HG03139 (cell line): ENCODE data around the gene CRTC1.

Experiments
- ATAC-seq: cut with Tn5 transposase; IDR thresholded peaks from one replicate; pipeline ENCODE4 v1.9.1; 2021; ENCODE audit not compliant: unreplicated experiment

The CRTC1 gene

DNA sequence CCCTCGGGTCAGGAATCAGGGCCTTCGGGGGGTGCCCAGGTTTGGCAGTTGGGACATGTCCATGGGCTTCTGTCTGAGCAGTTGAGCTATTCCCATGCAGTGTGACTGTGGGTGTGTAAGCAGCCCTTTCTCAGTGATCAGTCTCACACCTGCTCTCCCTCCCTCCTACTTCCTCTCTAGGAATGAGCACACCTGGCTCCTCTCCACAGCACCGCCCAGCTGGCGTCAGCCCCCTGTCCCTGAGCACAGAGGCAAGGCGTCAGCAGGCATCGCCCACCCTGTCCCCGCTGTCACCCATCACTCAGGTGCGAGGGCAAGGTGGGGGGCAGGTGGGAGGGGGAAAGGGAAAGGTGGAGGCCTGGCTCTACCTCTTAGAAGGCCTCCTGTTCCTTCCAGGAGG is 81.7 kb downstream of the CRTC1 start:
- ATAC-seq = no peak

- no peak for ATAC-seq
Measured at GRCh38 chr19:18768046-18768771, 84.7 kb downstream of the CRTC1 start.

- ATAC-seq = no peak
Measured at GRCh38 chr19:18768997-18769891, 85.8 kb downstream of the CRTC1 start.

- ATAC-seq = no peak
Measured at GRCh38 chr19:18769989-18770528, 86.6 kb downstream of the CRTC1 start.

GRCh38 chr19:18770663-18771327 is 87.3 kb downstream of the CRTC1 start:
- no peak for ATAC-seq

DNA sequence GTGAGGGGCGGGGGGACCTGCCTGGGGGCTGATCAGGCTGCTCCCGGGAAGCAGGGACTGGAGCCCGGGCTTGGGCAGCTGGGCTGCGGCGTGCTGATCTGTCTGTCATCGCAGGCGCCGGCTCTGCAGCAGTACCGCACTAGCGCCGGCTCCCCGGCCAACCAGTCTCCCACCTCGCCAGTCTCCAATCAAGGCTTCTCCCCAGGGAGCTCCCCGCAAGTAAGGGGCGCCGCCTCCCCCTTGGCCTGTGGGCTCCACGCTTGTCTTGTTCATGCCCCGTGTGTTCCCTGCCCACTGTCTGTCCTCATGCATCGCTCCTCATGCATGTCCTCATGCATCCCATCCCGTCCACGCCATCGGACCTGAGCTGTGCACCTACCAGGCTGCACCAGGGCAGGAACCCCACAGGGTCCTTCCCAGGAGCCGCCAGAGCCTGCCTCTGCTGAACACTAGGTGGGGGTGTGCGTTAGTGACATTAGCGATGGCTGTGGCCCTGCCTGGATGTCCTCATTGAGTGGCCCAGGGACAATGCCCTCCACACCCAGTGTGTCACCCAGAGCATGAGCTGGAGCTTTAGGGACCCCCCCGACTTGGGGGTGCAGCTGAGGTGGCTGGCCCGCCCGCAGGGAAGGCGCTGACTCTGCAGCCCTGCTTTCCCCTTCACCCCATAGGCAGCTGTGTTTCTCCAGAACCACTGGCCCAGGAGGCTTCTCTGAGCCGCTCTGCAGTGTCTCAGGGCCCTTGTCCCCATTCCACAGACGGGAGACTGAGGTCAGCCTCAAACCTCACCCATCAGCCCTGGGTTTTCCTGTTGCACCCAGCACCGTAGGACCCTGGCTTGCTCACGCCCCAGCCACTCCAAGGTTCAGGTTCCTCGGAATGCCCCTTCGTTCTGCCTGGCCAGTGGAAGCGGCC is 88.1 kb downstream of the CRTC1 start:
- ATAC-seq = no peak

DNA sequence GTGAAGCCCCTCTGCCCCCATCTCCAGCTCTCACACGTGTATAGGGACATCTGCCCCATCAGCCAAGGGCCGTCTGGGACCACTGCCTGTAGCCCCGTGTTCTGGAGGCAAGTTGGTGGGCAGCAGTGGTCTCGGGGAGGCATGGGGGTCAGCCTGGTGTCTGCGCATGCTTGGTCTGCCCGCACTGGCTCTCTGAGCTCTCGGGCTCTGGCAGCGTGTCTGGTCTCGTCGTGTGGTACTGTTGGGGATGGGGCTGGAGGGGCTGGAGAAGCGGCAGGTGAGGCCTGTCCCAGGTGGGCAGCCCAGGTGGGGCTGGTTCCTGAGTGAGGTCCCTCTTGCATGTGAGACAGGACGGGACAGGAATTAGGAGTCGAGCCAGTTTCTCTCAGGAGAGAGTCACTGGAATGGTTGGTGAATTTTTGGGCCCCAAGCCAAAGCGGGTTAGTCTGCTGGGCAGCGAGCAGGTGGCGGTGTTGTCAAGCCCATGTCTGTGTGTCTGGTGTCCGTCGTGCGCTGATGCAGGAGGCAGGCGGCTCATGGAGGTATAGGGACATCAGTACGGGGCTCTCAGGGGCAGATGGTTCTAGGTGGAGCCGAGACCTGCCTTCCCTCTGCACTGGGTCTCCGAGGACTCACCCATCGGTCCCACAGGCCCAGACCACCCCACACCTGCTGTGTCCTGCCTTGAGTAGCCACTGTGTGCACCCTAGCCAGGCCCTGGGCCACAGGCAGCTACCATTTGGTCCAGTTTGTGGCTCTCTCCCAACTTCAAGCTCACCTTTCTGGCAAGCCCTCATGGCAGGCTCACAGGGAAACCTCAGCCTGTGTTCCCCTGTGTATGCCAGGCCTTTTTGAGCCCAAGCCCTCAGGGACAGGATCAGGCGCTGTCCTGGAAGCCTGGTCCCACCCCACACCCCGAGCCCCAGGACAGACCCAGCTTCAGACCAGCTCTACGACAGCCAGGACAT is 89.4 kb downstream of the CRTC1 start:
- no peak for ATAC-seq

- no peak for ATAC-seq
Measured at GRCh38 chr19:18773682-18774081, 90.2 kb downstream of the CRTC1 start.

DNA sequence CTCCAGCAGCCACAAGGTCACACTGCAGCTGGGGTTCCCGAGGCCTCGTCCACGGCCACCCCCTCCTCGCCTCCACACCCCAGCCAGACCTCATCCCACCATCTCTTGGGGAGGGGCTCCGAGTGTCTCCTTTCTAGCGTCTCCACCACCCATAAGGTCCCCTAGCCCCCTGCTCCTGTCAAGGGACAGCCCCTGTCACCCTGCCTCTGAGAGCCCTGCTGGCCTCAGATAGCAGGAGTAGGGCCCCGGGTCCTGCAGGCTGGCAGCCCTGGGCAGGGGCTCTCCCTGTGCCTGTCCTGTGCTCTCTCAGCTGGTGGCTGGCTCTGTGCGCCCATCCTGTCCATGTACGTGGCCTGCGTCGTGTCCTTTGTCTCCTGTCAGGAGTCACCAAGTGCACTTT is 90.6 kb downstream of the CRTC1 start:
- no peak for ATAC-seq

DNA sequence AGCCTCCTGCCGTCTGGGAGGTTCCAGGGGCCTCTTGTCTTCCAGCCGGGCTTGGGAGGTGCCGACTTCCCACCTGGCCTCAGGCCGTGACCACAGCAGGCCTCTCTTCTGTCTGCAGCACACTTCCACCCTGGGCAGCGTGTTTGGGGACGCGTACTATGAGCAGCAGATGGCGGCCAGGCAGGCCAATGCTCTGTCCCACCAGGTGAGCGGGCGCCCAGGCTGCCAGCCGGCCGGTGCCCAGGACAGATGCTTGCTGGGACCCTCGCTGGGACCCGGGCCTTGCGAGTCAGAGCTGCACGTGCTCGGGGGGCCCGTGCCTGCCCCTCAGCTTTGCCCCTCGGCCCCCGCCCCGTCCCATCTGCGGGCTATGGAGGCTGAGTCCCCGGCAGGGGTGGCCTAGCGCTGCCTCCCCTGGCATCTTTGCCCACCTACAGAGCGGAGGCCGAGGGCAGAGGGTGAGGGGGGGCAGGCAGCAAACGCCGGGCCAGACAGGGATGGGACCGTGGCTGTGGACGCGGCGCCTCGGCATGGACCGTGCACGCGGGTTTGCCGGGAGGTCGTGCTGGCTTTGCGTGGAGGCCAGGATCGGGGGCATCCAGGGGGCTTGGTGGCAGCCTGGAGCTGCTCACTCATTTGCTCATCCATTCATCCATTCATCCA is 91.4 kb downstream of the CRTC1 start:
- ATAC-seq = no peak

- no peak for ATAC-seq
Measured at GRCh38 chr19:18775586-18776287, 92.3 kb downstream of the CRTC1 start.

DNA sequence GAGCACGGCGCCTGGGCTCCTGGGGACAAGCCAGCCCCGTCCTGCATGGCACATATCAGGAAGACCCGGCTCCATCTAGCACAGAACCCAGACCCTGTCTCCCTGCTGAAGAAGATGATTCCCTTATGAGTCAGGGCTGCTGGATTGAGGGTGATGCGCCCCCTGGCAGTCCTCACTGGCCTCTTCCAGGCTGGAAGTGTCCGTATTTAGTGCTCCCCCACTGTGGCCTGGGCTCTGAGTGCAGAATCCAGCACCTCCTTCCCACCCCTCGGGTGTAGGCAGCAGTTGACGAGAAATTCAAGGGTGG is 92.8 kb downstream of the CRTC1 start:
- ATAC-seq = no peak

- ATAC-seq = no peak
Measured at GRCh38 chr19:18776736-18777135, 93.3 kb downstream of the CRTC1 start.

GRCh38 chr19:18777301-18778075 is 94.0 kb downstream of the CRTC1 start:
- no peak for ATAC-seq

DNA sequence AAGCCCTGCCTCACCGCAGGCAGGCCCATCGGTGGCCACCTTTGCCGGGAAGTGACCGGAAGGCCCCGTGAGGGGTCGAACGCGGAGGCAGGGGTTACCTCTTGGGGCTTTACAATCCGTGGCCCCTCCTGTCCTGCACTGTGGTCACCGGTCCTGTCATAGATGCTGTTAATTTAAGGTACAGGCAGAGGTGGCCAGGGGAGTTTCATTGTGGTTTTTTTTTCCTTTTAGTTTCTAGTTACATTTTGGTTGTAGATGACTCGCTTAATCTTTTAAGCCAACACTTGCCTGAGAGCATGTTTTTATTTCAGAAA is 94.6 kb downstream of the CRTC1 start:
- no peak for ATAC-seq

- no peak for ATAC-seq
Measured at GRCh38 chr19:18778826-18779495, 95.5 kb downstream of the CRTC1 start.

DNA sequence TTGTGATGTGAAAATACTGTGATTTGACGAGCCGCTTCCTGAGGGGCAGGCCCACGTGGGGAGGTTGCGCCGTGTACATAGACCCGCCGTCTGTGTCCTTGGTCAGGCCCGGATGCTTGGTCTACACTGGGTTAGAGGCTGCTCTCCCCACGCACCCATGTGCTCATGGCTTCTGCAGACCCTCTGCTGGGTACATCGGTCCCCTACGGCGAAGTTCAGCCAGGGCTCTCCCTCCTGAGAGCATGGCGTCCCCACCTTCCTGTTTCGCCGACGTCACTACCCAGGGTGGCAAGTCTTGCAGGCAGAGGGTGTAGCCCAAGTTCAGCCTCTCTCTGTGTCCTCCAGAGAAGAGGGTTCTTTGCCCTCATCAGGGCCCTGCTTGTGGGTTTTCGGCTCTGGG is 96.6 kb downstream of the CRTC1 start:
- no peak for ATAC-seq
